H1 (cell line): ENCODE results near the gene PPP1CA. TPM values are rescaled to one million over a fixed set of nuclear protein-coding genes. Genes with fewer than 3 reads are reported as not detected.

Experiments
- BCL11A ChIP-seq, 2 experiments: IDR thresholded peaks; one replicate each; pipeline ENCODE4 v1.6.1; 2011; ENCODE audit warnings: low read depth in 2 of 2, low read length in 2 of 2, mild to moderate bottlenecking in 2 of 2
- CBX5 ChIP-seq: fragments of 300-800, 300-1000 bp; sonication (generic); IDR thresholded peaks from 2 replicates; pipeline ENCODE4 v1.7.1; 2016; ENCODE audit warnings: antibody characterized with exemption, low read length, low read depth
- CEBPB ChIP-seq: IDR thresholded peaks from 2 replicates; pipeline ENCODE4 v1.6.1; 2012; ENCODE audit warnings: low read depth, low read length
- CHD1 ChIP-seq: IDR thresholded peaks from 2 replicates; pipeline ENCODE4 v1.6.1; 2012; ENCODE audit warnings: low read depth, low read length, improper control_type of control experiment
- FOSL1 ChIP-seq: IDR thresholded peaks from 2 replicates; pipeline ENCODE4 v1.6.1; 2011; ENCODE audit warnings: mild to moderate bottlenecking, low read depth, low read length, moderate library complexity; ENCODE audit not compliant: insufficient read depth
- HDAC6 ChIP-seq: IDR thresholded peaks from one replicate; pipeline ENCODE4 v1.7.1; 2012; ENCODE audit warnings: low read depth, mild to moderate bottlenecking, inconsistent platforms, low read length, moderate library complexity
- POLR2AphosphoS5 ChIP-seq: IDR thresholded peaks from 2 replicates; pipeline ENCODE4 v1.6.1; 2011; ENCODE audit warnings: low read depth, low read length
- RAD21 ChIP-seq, 2 experiments: IDR thresholded peaks in 1 of 2; conservative IDR thresholded peaks in 1 of 2; 2 replicates each; pipeline ENCODE4 v1.6.1; 2011; ENCODE audit warnings: low read depth in 2 of 2, low read length in 2 of 2, improper control_type of control experiment in 1 of 2, inconsistent platforms in 1 of 2, mild to moderate bottlenecking in 1 of 2, moderate library complexity in 1 of 2
- RFX5 ChIP-seq: IDR thresholded peaks from 2 replicates; pipeline ENCODE4 v1.6.1; 2011; ENCODE audit warnings: low read depth, low read length, improper control_type of control experiment, borderline replicate concordance
- RXRA ChIP-seq: IDR thresholded peaks from 2 replicates; pipeline ENCODE4 v1.6.1; 2011; ENCODE audit warnings: low read depth, mild to moderate bottlenecking, low read length, moderate library complexity; ENCODE audit not compliant: insufficient read depth
- SIRT6 ChIP-seq: IDR thresholded peaks from one replicate; pipeline ENCODE4 v1.7.1; 2012; ENCODE audit warnings: low read length, inconsistent platforms
- SRF ChIP-seq: IDR thresholded peaks from 2 replicates; pipeline ENCODE4 v1.6.1; 2011; ENCODE audit warnings: mild to moderate bottlenecking, low read depth, low read length, moderate library complexity
- SUZ12 ChIP-seq: fragments of 200-600 bp; sonication (generic); IDR thresholded peaks from 2 replicates; pipeline ENCODE4 v1.6.1; 2012; ENCODE audit warnings: mild to moderate bottlenecking, inconsistent platforms, low read length, moderate library complexity, mixed read lengths
- TAF7 ChIP-seq: optimal IDR thresholded peaks from 2 replicates; pipeline ENCODE3; 2011; ENCODE audit warnings: low read depth, mild to moderate bottlenecking, inconsistent platforms, low read length, moderate library complexity, borderline replicate concordance
- TBP ChIP-seq: IDR thresholded peaks from 2 replicates; pipeline ENCODE4 v1.6.1; 2011; ENCODE audit warnings: low read depth, low read length, improper control_type of control experiment
- ZNF274 ChIP-seq: IDR thresholded peaks from 2 replicates; pipeline ENCODE4 v1.7.0; 2012; ENCODE audit warnings: low read length, borderline replicate concordance; ENCODE audit errors: extremely low read depth
- polyA plus RNA-seq, 7 experiments: library from polyadenylated mRNA; depleted of rRNA in 3 of 7; stranded (reverse) in 5 of 7; unstranded in 2 of 7; fragments of >200 nt in 5 of 7; fragments of 200-250 nt in 2 of 7; gene quantifications; 1 replicate in 5 of 7; 2 replicates in 1 of 7; 4 replicates in 1 of 7; pipeline versions ENCODE4 v1.2.1 to v1.2.3, GENCODE V29; 2011 to 2013; ENCODE audit warnings: missing spikeins in 2 of 7, mixed read lengths in 2 of 7
- total RNA-seq: library from RNA; stranded (reverse); fragmentation: NEBNext Ultra II Directional; extraction: Animal tissue kit (Norgen Biotek cat#: 25700); gene quantifications from 2 replicates; pipeline ENCODE4 v1.2.1, GENCODE V29; 2021
- TF ChIP-seq, protein P1 (sequence below): IDR thresholded peaks from 2 replicates; pipeline ENCODE4 v1.6.1; 2012; ENCODE audit warnings: low read length, inconsistent platforms

PPP1CA gene
- total and polyA plus RNA-seq, 2 of the 8 experiments (the other 6 are each of a cell fraction or from before 2014, with no cell fraction given): 198 to 359 TPM

DNA sequence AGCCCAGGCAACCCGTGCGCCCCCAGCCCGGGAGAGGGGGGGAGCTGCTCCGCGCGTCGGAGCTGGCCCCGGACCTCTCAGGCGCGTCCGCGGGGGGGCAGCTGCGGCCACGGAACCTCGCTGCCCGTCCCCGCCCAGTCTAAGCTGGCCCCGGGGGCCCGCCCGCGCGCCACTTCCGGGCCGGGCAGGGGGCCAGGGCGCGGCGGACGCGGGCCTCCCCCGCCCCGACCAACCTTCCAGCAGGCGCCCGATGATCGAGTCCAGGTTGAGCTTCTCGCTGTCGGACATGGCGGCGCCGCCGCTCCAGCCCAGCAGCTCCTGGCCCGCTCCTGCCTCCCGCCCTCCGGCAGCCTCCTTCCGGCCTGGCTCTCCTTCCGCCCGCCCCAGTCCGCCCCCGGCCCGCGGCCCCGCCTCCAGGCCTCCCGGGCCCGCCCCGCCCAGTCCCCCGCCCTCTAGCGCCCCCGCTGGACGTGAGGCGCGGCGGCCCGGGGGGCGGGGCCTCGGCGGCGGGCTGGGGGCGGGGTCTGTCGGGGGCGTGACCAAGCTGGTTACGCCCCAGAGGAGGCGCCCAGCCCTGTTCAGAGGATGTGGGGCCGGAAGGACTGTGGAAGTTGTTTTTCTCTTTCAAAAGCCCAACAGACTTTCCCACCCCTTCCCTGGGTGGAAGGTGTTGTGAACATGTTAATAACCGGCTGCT lies at the start of gene PPP1CA (continued):
- TF ChIP-seq, protein P1, sequence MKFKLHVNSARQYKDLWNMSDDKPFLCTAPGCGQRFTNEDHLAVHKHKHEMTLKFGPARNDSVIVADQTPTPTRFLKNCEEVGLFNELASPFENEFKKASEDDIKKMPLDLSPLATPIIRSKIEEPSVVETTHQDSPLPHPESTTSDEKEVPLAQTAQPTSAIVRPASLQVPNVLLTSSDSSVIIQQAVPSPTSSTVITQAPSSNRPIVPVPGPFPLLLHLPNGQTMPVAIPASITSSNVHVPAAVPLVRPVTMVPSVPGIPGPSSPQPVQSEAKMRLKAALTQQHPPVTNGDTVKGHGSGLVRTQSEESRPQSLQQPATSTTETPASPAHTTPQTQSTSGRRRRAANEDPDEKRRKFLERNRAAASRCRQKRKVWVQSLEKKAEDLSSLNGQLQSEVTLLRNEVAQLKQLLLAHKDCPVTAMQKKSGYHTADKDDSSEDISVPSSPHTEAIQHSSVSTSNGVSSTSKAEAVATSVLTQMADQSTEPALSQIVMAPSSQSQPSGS: no peak
- TF ChIP-seq ZNF274 (no peak), SIRT6 (no peak), CBX5 (no peak), BCL11A (IDR thresholded peaks at IDR 0.05; ENCODE audit: low read depth in 2 of 2, low read length in 2 of 2) (no peak), RFX5 (no peak), HDAC6 (no peak), SRF (no peak), SUZ12 (no peak), TAF7 (peak; percentile 64), POLR2AphosphoS5 (peak; percentile 76), FOSL1 (no peak), RAD21 (IDR thresholded peaks at IDR 0.05 in 1 of 2, conservative IDR thresholded peaks at IDR 0.05 in 1 of 2; ENCODE audit: low read depth in 2 of 2, low read length in 2 of 2) (0 out of 4 replicates have a peak, but pooled peaks of 1 of the 2 experiments have one; percentile 0), RXRA (no peak), CHD1 (no peak), CEBPB (no peak), TBP (no peak)
